Hematopoietic multipotent progenitor cell treated with erythropoietin and hydrocortisone succinate and interleukin-3 and kit ligand, for 15 days (in vitro differentiated cells): ENCODE data around the gene BRPF3.

ENCODE experiments used
- DNase-seq: peaks from one replicate; pipeline ENCODE4 v3.0.0-alpha.2; 2015; ENCODE audit warnings: low spot score

The BRPF3 gene

DNA sequence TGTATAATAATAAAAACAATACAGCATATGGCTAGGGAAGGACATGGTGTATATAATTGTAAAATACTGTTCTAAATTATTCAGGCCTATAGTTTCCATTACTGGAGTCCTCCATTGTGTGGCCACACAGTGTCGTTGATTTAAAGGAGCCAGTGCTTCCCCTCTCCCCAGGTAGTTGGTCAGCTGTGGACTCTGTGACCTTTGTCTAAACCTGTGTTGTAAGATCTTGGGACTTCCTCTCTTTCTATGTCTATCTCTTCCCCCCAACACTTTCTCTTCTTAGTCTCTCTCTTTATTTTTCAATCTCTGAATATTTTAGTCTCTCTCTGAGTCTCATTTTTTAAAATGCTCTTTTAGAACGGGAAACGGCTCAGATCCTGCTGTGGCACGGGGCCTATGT lies 35.6 kb downstream of the BRPF3 start:
- no peak for DNase-seq

DNA sequence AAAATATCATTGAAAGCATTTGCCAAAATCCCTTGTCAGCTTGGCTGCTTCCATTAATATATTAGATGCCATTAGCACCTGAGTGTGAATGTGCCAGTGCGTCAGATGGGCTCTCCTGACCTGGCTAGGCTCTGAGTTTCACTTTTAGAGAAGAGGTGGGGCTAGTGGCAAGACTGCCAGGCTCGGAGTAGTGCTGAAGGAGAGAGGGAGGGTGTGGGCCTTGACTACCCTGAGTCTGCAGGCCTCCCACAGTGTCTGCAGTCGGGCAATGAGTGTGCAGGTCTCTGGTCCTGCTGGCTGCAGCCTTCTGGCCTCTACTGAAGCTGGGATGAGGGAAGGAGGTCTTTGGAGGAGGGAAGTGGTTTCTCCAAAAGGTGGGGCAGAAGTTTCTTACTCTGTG lies 38.8 kb downstream of the BRPF3 start:
- DNase-seq: peak; percentile 71

DNA sequence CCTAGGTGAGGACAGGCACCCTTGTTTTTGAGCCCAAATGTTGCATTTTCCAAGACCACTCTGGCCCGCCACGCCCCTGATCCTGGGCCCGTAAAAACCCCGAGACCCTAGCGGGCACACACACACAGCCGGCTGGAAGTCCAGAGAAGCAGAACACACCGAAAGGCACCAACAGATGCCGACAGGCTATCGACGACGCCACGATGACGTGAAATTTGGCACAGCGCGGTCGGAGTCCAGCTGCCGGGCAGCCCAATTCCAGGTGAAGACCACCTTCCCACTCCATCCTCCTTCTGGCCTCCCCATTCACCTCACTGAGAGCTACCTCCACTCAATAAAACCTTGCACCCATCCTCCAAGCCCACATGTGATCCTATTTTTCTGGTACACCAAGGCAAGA lies 39.3 kb downstream of the BRPF3 start:
- DNase-seq: no peak

DNA sequence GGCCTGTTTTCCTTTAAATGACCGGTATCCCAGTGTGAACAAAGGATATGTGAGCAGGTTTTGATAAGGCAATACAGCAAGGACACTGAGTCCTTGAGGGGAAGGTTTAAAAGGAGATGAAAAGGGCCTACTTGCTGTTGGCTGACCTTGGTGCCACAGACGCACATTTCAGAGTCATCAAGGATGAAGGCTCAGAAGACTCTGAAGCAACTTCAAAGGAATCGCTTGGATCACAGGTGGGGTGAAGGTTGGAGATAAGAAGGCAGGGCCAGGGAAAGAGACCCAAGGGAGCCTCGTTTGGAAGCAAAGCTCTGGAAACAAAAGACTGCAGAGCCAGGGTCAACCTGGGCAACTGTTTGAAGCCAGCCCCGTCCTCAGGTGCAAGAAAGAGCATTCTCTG lies 43.2 kb downstream of the BRPF3 start:
- DNase-seq: no peak

DNA sequence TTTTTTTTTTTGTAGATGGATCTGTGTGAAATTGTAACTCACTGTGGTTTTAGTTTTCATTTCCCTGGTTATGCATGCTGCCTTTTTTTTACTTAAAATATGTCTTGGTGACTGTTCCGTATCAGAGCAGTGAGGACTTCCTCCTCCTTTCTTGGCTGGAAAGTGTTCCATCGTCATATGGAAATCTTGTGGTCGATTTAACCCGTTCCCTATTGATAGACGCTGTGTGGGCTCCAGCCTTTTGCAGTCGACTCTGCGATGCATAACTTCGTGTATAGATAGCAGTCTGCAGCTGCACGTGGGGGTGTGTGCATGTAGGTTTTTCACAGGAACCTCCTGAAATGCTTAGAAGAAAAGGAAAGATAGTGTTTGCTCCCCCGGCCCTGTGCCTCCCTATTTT lies 45.2 kb downstream of the BRPF3 start:
- DNase-seq: no peak

DNA sequence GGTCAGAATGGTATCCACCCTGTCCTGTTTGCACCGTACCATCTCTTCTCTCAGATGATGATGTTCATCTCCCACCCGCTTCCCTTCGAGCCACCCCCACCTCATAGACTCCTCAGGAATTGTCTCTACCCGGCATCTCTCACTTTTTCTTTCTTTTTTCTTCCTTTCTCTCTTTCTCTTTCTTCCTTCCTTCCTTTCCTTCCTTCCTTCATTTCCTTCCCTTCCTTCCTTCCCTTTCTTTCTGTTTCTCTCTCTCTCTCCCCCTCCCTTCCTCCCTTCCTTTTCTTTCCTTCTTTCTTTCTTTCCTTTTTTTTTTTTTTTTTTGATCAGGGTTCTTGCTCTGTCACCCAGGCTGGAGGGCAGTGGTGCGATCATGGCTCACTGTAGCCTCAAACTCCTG lies 45.6 kb downstream of the BRPF3 start:
- DNase-seq: no peak

DNA sequence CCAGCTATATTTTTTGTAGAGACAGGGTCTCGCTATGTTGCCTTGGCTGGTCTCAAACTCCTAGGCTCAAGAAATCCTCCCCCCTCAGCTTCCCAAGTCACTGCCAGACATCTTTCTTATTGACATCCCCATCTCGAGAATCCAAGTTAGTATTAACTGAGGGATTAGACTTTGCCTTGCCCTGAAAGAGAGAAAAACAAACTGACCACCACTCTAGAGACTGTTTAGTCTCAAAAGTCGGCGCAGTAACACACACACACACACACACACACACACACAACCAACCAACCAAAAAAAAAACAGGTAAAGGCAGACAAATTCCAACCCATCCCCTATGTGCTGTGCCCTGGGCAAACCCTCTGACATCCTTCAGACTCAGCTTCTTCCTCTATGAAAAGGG lies 46.1 kb downstream of the BRPF3 start:
- no peak for DNase-seq

DNA sequence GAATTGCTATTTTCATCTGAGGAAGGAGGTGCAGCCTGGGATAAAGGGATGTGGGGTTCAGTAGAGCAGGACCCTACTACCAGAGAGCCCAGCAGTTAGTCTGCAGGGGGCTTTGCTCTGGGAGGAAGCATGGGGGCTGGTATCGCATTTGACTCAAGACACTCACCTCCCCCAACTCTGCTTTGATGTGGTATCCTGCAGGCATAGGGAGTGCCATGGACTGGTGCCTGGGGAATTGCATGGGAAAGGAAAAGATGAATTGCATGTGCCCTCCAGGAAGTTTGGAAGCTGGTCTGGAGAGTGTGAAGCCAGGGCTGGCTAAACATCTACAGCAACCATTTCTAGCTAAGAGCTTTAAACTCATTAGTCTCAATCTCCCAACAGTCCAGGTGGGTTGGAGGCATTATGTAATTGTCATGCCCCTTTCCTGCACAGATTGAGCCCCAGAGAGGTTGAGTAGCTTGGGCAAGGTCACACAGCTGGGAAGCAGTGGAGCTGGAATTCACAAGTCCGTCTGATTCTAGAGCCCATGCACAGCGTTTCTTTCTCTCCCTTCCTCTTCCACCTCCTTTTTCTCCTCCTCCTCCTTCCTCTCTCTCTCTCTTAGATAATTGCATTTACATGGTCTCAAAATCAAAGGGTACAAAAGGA lies 47.1 kb downstream of the BRPF3 start:
- DNase-seq: no peak

DNA sequence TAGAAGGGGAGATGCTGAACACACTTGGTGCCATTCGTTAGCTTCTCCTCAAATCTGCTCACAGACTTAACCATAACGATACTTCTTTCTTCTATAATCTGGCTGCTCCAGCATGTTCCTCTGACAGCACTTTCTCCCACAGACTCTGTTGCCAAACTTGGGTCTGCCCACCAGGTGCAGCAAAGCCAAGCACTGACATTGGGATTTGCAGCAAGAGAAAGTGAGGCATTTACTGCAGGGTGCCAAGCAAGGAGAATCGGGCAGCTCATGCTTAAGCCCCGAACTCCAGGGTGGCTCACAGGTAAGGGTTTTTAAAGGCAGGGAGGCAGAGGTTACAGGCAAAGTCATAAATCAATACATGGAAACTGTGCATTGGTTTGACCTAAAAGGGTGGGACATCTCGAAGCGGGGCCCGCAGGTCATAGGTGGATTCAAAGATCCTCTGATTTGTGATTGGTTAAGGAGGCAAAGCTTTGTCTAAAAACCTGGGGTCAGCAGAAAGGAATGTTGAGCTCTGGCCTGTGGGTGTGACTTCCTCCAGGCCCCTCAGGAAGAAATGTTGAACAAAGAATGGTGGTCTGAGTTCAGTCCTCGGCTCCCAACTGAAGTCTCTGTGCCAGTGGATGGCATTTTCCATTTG lies 48.2 kb downstream of the BRPF3 start:
- no peak for DNase-seq

DNA sequence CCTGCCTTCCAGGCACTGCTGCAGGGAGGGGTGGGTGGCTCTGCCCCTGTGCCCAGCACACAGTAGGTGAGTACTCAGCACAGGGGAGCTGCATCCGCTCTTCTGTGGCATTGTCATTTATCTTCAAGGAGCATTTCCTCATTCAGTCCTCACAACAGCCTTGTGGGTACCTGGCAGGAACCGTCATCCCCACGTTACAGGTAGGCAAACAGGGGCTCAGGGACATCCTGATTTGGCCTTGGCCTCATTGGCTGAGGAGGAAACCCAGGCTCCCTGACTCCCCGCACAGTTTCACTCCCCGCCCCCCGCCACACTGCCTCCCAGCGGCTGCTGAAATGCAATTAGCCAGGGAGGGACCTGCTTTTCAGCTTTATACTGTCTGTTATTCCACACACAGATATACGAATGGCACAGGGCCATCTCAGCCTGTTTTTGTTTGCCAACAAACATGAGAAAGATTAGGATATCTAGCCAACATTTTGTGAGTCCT lies 49.1 kb downstream of the BRPF3 start:
- peak; percentile 54 for DNase-seq

DNA sequence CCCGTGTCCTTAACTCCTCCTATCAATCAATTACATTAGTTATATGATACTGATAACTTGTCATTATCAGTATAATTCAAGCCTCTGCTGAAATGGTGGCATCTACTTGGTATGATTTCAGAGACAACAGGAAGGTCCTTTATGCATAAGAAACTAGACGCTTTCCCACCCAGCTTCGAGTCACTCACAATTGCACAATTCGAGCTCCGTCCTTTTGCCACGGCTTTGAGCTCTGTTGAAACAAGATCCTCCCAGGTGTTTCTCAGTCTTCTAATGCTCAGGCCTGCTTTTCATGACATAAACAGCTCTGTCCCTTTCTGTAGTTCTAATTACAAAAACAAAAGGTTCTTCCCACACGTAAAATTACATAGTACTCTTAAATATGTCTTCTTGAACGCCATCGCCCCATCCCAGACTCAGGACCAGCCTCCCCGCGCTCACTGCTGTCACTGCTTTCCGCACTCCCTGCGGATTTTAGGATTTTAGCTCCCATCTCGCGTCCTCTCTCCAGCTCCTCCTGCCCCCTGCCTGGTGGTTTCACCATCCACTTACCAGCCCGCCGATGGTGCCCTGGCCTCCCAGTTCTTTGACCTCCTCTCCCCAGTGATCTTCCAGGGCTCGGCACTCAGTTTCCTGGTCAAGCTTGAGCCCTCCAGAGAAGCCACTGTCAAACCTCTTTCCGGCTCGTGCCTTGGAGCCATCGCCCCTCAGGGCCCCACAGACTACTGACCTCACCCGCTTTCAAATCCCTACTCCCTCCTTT lies 50.1 kb downstream of the BRPF3 start:
- DNase-seq: no peak

DNA sequence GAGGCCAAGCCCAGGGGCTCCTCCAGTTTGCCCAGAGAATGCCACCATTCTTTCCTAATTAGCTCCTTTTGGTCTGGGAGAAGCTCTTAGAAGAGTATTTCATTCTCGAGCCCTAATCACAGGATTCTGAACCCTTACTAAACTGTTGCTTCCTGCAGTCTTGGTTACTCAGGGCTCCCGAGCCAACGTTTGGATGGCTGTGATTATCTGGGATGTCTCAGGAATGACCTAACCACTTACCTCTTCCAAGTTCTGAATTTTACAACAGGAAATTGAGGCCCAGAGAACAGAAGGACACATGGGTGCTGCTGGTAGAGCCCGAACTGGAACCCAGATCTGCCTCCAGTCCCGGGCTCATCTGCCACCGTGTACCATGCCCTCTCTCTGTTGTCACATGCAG lies 51.1 kb downstream of the BRPF3 start:
- DNase-seq: no peak

DNA sequence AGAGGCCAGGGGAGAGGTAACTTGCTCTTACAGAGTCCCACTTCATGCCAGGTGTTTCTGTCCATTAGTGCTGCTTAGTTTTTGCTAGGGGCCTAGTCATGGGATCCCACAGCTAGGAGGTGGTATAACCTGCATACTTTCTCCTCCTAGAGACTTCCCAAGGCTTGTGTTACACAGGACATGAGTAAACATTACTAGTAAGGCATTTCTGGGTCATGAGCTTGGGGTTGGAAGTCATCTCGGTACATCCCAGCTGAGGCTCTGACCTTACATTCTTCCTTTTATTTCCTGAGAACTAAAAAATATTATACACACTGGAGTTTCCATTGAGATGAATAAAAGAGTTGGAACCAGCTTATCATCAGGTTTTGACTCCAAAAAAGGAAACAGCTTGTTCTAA lies 52.4 kb downstream of the BRPF3 start:
- DNase-seq: no peak

DNA sequence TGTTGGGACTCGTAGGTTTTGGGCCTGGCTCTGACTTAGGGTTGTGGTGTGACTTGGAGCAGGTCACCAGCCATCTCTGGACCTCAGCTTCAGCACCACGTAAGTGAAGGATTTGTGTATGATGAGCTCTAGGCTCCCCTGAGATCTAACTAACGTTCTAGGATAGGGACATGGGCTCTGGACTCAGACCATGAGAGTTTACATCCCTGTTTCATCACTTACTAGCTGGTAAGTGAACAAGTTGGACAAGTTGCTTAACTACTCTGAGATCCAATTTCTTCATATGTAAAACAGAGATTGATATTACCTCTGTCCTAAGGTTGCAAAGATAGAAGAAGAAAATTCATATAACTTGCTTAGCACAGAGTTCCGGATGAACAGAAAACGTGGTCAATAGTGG lies 53.0 kb downstream of the BRPF3 start:
- DNase-seq: no peak

DNA sequence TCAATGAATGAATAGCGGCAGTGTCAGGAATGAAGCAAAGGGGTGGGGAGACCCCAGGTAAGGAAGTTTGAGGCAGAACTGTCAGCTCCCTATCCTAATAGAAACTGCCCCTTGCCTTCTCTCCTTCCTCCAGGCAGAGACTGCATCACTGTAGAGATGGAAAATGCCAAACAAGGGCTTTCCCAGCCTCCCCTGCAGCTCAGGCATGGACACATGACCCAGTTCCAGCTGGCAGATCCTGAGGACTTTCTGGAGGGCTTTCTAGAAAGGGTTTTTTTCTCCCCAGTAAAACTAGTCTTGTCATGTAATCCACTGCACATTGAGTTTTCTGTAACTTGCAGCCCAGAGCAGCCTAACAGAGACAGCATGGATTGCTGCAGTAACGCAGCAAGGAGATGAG lies 55.5 kb downstream of the BRPF3 start:
- no peak for DNase-seq

DNA sequence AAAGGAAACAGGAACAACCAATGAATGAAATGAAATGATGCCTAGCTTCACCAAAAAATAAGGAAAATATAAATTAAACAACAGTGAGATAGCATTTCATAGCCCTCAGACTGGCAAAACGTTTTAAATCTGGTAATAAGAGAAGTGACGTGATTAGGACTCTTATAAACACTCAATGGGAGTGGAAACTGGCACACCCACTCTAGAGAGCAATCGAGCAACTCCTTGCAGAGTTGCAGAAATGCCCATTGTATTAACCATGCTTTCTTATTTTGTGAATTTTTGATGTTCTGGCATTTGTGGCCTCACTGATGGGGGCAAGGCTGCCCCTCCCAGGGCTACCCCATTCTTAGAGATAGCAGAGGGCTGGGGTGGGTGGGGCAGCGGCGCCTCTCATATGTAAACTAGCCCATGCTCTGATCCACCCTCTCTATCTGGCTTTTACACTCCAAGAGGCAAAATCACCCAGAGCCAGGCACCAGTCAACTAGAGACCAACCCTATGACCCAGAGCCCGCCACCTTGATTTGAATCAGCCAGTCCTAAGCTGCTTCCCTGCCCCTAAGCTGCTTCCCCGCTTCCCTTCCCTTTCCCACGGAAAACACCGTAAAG lies 67.0 kb downstream of the BRPF3 start:
- DNase-seq: peak; percentile 78

DNA sequence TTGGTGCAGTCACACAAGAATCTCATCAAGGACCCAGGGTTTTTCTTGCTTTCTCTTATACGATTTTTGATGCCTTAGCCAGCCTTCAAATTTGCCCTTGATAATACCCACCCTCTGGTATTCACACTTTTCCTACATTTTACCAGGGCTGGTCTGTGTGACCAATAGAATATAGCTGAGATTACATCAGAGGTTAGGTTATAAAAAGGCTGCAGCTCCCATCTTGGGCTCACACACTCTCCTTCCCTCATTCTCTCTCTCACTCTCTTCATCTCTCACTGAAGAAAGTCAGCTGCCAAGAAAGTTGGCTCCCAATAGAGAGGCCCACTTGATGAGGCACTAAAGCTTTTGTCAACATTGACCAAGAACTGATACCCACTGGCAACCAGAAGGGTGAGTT lies 69.2 kb downstream of the BRPF3 start:
- DNase-seq: no peak

DNA sequence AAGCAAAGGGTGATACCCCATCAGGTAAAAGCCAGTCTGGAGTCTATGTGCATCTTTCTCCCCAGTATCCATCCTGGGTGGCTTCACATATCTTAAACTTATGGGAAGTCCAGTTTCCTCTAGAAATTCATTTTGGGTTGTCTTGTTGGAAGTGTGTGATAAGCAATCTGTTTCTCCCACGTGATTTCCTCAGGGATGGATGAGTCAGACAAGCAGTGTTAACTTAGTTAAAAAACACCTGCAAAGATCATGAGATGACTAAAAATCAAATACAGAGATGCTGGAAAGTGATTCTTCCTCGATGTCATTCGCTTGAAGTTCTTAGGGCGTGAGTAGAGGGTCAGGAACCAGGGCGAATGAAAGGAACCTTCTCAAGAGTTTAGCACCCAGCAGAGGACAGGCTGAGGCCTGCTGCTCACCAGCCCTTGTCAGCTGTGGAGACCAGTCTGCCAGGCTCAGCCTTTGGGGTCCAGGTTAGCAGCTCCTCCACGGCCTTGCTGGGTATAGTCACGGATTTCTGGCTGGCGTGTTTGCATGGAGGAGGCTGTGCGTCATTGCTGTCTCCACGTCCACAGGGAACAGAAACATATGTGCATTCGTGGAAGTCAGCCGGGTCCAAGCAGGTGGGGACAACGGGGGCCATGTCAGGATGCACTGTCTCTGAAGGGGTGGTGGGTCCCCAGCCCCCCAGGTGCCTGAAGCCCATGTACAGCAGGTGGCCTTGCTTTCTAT lies 70.5 kb downstream of the BRPF3 start:
- no peak for DNase-seq

DNA sequence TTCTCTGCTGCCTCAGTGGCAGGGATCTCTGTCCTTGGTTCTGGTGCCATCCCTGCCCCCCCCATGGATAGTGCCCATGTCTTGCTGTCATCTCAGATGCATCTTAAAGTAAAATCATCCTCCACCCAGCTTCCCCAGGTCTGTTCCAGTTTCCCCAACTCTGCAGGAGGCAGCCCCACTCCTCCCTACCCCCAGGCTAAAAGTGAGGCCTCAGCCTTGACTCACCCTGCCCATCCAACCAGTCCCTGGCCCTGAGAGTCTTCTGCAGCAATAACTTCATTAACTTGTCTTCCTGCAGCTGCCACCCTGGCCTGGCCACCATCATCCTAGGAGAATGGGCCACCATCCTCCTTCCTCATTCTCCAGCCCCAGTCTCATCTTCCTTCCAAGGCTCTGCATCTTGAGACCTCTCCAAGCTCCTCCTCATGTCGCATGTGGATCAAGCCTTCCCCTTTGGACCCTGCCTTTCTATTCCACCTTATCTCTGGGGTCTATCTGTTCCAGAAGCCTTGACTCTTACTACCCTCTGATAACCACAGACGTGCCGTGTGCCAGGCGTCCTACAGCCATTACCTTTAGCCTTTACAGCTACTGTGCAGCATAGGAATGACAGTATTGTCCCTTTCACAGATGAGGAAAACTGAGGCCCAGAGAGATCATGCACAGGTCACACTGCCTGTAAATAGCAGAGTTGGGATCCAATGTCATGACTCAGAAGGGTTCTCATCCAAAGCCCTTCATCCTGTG lies 71.4 kb downstream of the BRPF3 start:
- DNase-seq: no peak

DNA sequence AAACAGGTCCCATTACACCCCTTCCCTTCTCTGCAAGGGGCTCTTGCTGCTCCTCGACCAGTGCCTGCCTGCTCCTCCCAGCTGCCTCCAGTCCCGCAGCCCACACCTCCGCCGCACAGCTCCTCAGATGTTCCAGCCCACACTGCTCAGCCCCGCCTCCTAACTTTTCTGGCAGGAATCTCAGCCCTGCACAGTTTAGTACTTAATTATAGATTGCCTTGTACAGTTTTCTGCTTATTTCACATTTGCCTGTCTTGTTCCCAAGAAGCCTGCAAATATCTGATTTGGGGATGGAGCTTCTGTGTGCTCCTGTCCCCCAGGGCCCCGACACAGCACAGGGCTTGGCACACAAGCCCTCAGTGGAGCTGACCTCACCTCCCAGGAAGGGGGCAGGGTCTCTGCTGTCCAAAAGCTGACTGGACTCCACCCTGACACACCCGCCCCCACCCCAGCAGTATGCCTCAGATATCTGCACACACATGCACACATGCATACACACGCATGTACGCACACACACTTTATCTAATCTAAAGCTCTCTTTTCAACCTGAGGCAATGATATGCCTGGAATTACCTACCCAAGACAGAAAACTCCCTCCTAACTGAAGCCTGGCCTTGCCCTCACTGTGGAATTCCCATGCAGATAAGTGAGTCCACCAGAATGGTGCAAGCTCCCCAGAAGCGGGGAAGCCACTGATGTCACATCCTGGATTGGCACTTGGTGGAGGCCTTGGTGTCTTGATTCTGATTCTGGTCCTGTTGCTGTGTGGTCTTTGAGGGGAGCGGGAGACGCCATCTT lies 72.1 kb downstream of the BRPF3 start:
- DNase-seq: no peak
